Activated CD8-positive, alpha-beta memory T cell treated with anti-CD3 and anti-CD28 coated beads for 36 hours (primary cell): ENCODE measurements around the gene GFRA4. TPM values are rescaled to one million over a fixed set of nuclear protein-coding genes. Genes with fewer than 3 reads are reported as not detected.

Experiments used
- CTCF ChIA-PET: fragments of 350-600 bp; sonication (Branson Sonifier 250); formaldehyde crosslinking; loops from one replicate; lab custom pipeline; 2021; ENCODE audit warnings: antibody characterized with exemption; lab: Charles Lee
- POLR2A ChIA-PET: fragments of 350-600 bp; sonication (Branson Sonifier 250); formaldehyde crosslinking; loops from one replicate; lab custom pipeline; 2021; ENCODE audit warnings: antibody characterized with exemption; lab: Charles Lee
- total RNA-seq, 2 experiments: library from RNA; stranded (reverse); gene quantifications; one replicate each; pipeline ENCODE4 v1.2.3, GENCODE V29; 2021

GFRA4 gene
- total RNA-seq, 2 experiments from 2014 or later, result not detected

GRCh38 chr20:3678856-3679720 is 15.9 kb upstream of the GFRA4 start:
- ChIA-PET POLR2A (no interaction called here), CTCF (interaction anchor here (0.6 to 1.0 kb wide), 2 partner anchors 22 to 34 kb away, joined by 4 read pairs; partner anchors contain the start of gene SIGLEC1)

GRCh38 chr20:3678198-3678597 is 15.0 kb upstream of the GFRA4 start:
- POLR2A ChIA-PET, result no interaction called here
- CTCF ChIA-PET, result interaction anchor here (1.0 to 2.9 kb wide), 5 partner anchors 10 to 75 kb away, joined by 4 to 24 read pairs (median 4); partner anchors contain the start of gene SIGLEC1

- ChIA-PET POLR2A (no interaction called here), CTCF (interaction anchor here (1.0 to 2.9 kb wide), 7 partner anchors 10 to 99 kb away, joined by 4 to 24 read pairs (median 5); partner anchors contain the start of gene SIGLEC1)
Observed at GRCh38 chr20:3677733-3678132, 14.5 kb upstream of the GFRA4 start.

- ChIA-PET CTCF (interaction anchor here (0.6 to 2.9 kb wide), 8 partner anchors 10 to 94 kb away, joined by 3 to 24 read pairs (median 3); no protein-coding TSS in a partner anchor), POLR2A (no interaction called here)
Observed at GRCh38 chr20:3674995-3675900, 12.0 kb upstream of the GFRA4 start.

- POLR2A ChIA-PET, result no interaction called here
- CTCF ChIA-PET, result interaction anchor here (0.7 to 1.2 kb wide), 3 partner anchors 30 to 76 kb away, joined by 3 to 5 read pairs (median 4); no protein-coding TSS in a partner anchor
Observed at GRCh38 chr20:3674447-3674846, 11.2 kb upstream of the GFRA4 start.

GRCh38 chr20:3673221-3674070 is 10.2 kb upstream of the GFRA4 start:
- POLR2A ChIA-PET, result no interaction called here
- CTCF ChIA-PET, result interaction anchor here (0.6 to 1.2 kb wide), 3 partner anchors 17 to 141 kb away, joined by 3 to 5 read pairs (median 4); no protein-coding TSS in a partner anchor

- ChIA-PET POLR2A (interaction anchor here (0.6 kb wide), 1 partner anchor 1253 kb away, joined by 6 read pairs; no protein-coding TSS in a partner anchor), CTCF (interaction anchor here (0.6 to 1.2 kb wide), 2 partner anchors 18 to 141 kb away, joined by 4 to 5 read pairs; no protein-coding TSS in a partner anchor)
Observed at GRCh38 chr20:3672547-3673171, 9.5 kb upstream of the GFRA4 start.

GRCh38 chr20:3671986-3672546 is 8.9 kb upstream of the GFRA4 start:
- ChIA-PET CTCF (no interaction called here), POLR2A (interaction anchor here (0.6 kb wide), 1 partner anchor 1254 kb away, joined by 6 read pairs; no protein-coding TSS in a partner anchor)

- ChIA-PET POLR2A (no interaction called here), CTCF (interaction anchor here (0.6 kb wide), 1 partner anchor 61 kb away, joined by 3 read pairs; no protein-coding TSS in a partner anchor)
Observed at GRCh38 chr20:3670945-3671344, 7.7 kb upstream of the GFRA4 start.

GRCh38 chr20:3670511-3670910 is 7.3 kb upstream of the GFRA4 start:
- POLR2A ChIA-PET, result no interaction called here
- CTCF ChIA-PET, result interaction anchor here (0.6 to 1.6 kb wide), 4 partner anchors 41 to 98 kb away, joined by 3 read pairs; no protein-coding TSS in a partner anchor

GRCh38 chr20:3669710-3670367 is 6.6 kb upstream of the GFRA4 start:
- POLR2A ChIA-PET, result interaction anchor here (0.5 kb wide), 1 partner anchor 321 kb away, joined by 4 read pairs; no protein-coding TSS in a partner anchor

GRCh38 chr20:3667434-3668037 is 4.3 kb upstream of the GFRA4 start:
- CTCF ChIA-PET, result interaction anchor here (2.3 kb wide), 1 partner anchor 9 kb away, joined by 7 read pairs; no protein-coding TSS in a partner anchor
- POLR2A ChIA-PET, result no interaction called here

More at GRCh38 chr20:3669710-3670367, 6.6 kb upstream of the GFRA4 start:
- CTCF ChIA-PET, result interaction anchor here (0.7 to 1.6 kb wide), 3 partner anchors 41 to 99 kb away, joined by 3 read pairs; no protein-coding TSS in a partner anchor

GRCh38 chr20:3663858-3664257 is 659 bp upstream of the GFRA4 start:
- ChIA-PET CTCF (interaction anchor here (3.2 kb wide), 1 partner anchor 12 kb away, joined by 12 read pairs; no protein-coding TSS in a partner anchor), POLR2A (no interaction called here)

- POLR2A ChIA-PET, result no interaction called here
- CTCF ChIA-PET, result no interaction called here
Observed at GRCh38 chr20:3661814-3662665, 1.2 kb downstream of the GFRA4 start.
